GM18951 (cell line): ENCODE data around the gene SPG7.

Experiments used
- POLR2A ChIP-seq: IDR thresholded peaks from 4 replicates; pipeline ENCODE4 v1.6.1; 2011; ENCODE audit warnings: mild to moderate bottlenecking; ENCODE audit not compliant: insufficient read length, insufficient read depth; ENCODE audit errors: extremely low read depth
- in situ Hi-C: fragments of 300-500 bp; cut with MboI; formaldehyde crosslinking; loops from one replicate; pipeline ENCODE4 v1.12.0; 2022; ENCODE audit warnings: low sequenced_read_pairs, mixed read lengths, inconsistent platforms; ENCODE audit not compliant: unreplicated experiment

SPG7 gene

DNA sequence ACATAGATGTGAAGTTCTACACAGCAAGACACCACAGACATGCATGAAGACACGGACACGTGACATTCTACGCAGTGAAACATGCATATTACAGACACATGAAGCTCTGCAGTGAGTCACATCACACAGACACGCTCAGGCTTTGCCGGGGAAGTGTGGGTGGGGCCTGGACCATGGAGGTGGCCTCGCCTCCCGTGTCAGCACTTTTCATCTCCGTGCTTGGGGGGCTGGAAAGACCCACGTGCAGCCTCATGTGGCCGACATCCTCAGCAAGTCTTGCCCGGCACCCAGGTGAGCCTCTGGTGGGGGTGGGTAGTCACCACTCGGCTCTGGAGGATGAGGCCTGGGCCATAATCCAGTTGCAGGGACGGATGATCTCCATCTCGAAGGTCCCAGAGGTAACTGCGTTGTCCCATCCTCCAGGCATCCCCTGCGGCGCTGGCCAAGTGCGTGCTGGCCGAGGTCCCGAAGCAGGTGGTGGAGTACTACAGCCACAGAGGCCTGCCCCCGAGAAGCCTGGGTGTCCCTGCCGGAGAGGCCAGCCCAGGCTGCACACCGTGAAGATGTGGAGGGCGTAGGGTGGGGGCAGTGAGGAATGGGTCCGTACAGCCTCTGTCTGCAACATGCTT is 88.0 kb downstream of the SPG7 start:
- no peak for TF ChIP-seq POLR2A
- in situ Hi-C loops: no loop called here

DNA sequence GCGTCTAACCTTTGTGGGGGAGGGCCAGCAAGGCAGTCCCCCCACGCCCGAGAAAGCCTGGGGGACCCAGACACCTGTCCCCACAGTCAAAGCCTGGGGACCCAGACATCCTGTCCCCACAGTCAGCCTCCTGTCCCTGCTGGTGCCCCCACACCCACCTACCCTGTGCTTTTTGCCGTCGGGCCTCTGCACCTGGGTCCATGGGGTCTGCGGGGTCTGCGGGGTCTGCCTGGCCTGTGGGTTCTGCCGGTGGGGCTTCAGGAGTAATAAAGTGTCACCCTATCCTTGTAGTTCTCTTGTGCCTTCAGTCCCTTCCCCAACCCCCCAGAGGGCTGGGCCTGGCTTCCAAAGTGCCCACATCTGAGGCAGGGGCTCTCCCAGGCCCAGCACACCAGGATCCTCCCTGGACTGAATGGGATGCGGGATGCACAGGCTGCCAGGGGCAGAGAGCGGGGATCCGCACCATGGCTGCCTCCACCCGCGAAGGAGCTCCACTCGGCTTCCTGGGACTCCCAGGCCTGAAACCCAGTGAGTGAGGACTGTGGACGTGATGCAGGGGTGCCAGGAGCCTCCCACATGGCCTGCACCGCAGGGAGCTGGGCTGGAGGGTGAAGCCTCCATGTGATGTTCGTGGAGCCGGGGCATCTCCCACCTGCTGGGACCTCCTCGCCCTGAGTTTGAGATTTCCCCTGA is 88.9 kb downstream of the SPG7 start:
- no peak for TF ChIP-seq POLR2A
- in situ Hi-C loops: no loop called here

DNA sequence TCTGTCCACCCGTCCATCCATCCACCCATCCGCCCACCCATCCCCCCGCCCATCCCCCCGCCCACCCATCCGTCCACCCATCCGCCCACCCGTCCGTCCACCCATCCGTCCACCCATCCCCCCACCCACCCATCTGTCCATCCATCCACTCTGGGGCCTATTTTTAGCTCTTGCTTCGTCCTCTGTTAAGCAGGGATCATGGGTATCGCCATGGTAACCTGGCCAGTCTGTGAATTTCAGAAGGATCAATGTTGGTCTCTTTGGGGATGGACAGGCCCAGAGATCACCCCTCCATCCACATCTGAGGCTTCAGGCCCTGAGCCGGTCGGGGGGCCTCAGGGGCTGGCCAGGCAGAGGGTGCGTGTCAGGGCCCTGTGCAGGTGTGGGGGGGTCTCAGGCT is 90.0 kb downstream of the SPG7 start:
- no peak for TF ChIP-seq POLR2A
- in situ Hi-C loops: no loop called here

GRCh38 chr16:89599451-89599858 is 91.3 kb downstream of the SPG7 start:
- in situ Hi-C loops: no loop called here
- TF ChIP-seq POLR2A: no peak

- in situ Hi-C loops: no loop called here
- TF ChIP-seq POLR2A: no peak
These were observed 91.7 kb downstream of the SPG7 start for GRCh38 chr16:89599902-89600301.

DNA sequence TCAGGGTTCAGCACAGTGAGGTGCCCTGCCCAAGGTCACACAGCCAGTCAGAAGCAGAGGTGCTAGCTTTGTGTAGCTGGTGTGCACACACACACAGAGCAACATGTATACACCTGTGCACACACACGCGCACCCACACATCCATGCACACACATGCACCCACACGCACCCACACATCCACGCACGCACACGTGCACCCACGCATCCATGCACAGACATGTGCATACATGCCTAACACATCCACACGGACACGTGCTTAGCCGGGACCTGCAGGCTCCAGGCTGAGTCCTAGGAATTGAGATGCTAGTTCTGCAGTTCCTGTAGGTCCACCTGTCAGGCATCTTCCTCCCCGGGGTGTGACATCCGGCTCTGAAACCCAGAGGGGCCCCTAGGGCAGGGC is 92.2 kb downstream of the SPG7 start:
- in situ Hi-C loops: no loop called here

DNA sequence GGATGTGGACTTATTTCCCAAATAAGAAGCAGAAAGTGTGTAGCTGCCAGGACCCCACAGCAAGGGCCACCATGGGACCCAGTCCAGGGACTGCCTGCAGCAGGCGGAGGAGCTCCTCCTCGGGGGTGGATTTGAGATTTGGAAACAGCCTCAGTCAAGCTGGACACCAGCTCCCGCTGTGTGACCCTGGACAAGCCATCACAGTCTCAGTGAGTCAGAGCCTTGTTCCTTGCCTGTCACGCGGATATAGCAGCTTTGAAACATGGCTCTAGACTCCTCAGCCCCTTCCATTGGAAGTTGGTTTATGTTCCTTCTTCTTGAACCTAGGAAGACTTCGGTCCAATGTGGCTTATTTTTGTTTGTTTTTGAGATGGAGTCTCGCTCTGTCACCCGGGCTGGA is 92.8 kb downstream of the SPG7 start:
- in situ Hi-C loops: no loop called here
- no peak for TF ChIP-seq POLR2A

More for the DNA sequence above, 92.2 kb downstream of the SPG7 start:
- no peak for TF ChIP-seq POLR2A

DNA sequence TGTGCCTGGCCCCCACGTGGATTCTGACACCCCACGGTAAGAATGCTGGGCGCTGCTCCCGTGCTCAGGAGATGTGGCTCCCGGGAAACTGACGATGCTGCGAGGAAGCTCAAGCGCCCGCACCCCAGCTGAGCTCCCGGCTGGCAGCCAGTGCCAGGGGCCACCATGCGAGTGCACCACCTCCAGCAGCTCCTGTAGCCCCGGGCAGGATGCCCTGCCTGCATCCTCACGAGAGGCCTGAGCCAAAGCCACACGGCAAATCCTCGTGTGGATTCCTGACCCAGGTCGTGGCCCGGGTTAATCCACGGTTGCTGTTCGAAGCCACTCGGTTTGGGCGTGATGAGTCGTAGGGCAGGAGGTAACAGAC is 93.7 kb downstream of the SPG7 start:
- TF ChIP-seq POLR2A: no peak

GRCh38 chr16:89602273-89602951 is 94.2 kb downstream of the SPG7 start:
- no peak for TF ChIP-seq POLR2A
- in situ Hi-C loops: no loop called here

More for the DNA sequence above, 93.7 kb downstream of the SPG7 start:
- in situ Hi-C loops: no loop called here

DNA sequence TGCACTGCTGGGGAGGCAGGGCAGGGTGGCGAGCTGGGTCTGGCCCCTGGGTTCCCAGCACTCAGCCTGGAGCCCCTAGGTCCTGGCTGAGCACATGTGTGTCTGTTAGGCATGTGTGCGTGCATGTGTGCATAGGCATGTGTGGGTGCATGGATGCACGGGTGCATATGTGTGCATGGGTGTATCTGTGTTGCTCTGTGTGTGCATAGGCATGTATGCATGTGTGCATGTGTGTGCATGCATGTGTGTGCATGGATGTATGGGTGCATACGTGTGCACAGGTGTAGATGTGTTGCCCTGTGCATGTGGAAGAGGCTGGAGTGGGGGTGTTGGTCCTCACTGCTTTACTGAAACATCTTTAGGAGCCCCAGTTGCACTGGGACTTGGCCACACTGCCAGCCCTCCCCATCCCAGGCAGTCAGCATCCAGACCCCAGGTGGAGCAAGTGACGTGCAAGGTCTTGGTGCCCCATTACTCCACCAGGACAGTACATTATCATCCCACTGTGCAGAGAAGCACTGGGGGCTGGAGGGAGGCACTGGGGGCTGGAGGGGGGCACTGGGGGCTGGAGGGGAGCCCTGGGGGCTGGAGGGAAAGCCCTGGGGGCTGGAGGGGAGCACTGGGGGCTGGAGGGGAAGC is 94.9 kb downstream of the SPG7 start:
- TF ChIP-seq POLR2A: no peak
- in situ Hi-C loops: no loop called here

GRCh38 chr16:89604764-89605163 is 96.6 kb downstream of the SPG7 start:
- in situ Hi-C loops: no loop called here
- TF ChIP-seq POLR2A: no peak

- TF ChIP-seq POLR2A: no peak
- in situ Hi-C loops: no loop called here
These were observed 97.2 kb downstream of the SPG7 start for GRCh38 chr16:89605186-89605970.

- in situ Hi-C loops: no loop called here
- no peak for TF ChIP-seq POLR2A
These were observed 97.8 kb downstream of the SPG7 start for GRCh38 chr16:89606006-89606405.
